Pons (tissue), 1 donor: Measurements from ENCODE around the gene MRPL28.
"Not testable (repeated sequence)": the region's sequence is repeated elsewhere in the genome, so short reads cannot be mapped to it uniquely, and the experiment has no call there.

ENCODE experiments used
- DNase-seq: peaks from one replicate; pipeline ENCODE4 v3.0.0-alpha.2; 2016; ENCODE audit warnings: low spot score

MRPL28 gene

GRCh38 chr16:370443-370842 lies at the start of gene MRPL28:
MRPL28 (minus strand) TSS chr16:370538; CDS start chr16:370218, 320 bp downstream.
- DNase-seq: peak; percentile 90

- not testable (repeated sequence) for DNase-seq
Measured at GRCh38 chr16:415170-415498, 44.8 kb upstream of the MRPL28 start.

- DNase-seq: no peak
Measured at GRCh38 chr16:414395-415169, 44.2 kb upstream of the MRPL28 start.

GRCh38 chr16:411576-412265 lies 41.4 kb upstream of the MRPL28 start:
- DNase-seq: no peak

- no peak for DNase-seq
Measured at GRCh38 chr16:410516-411178, 40.3 kb upstream of the MRPL28 start.

- DNase-seq: no peak
Measured at GRCh38 chr16:407253-407652, 36.9 kb upstream of the MRPL28 start.

GRCh38 chr16:405548-406506 lies 35.5 kb upstream of the MRPL28 start:
- no peak for DNase-seq

GRCh38 chr16:404971-405486 lies 34.7 kb upstream of the MRPL28 start:
- DNase-seq: no peak

- peak; percentile 82 for DNase-seq
Measured at GRCh38 chr16:401468-402348, 31.4 kb upstream of the MRPL28 start, which contains the start of gene DECR2. DECR2 (plus strand) TSS chr16:401885; CDS start chr16:401964, 79 bp downstream.

GRCh38 chr16:400061-400591 lies 29.8 kb upstream of the MRPL28 start:
- no peak for DNase-seq

GRCh38 chr16:399340-400019 lies 29.1 kb upstream of the MRPL28 start:
- DNase-seq: no peak

GRCh38 chr16:398561-399339 lies 28.4 kb upstream of the MRPL28 start:
- no peak for DNase-seq

- no peak for DNase-seq
Measured at GRCh38 chr16:397736-398332, 27.5 kb upstream of the MRPL28 start.

GRCh38 chr16:397135-397661 lies 26.9 kb upstream of the MRPL28 start, which contains the start of gene NME4:
NME4 (plus strand) TSS chr16:397199; CDS start chr16:397223, 24 bp downstream.
- DNase-seq: no peak

- DNase-seq: peak; percentile 51
Measured at GRCh38 chr16:396605-397004, 26.3 kb upstream of the MRPL28 start.

GRCh38 chr16:396199-396598 lies 25.9 kb upstream of the MRPL28 start:
- peak; percentile 91 for DNase-seq

GRCh38 chr16:392450-393030 lies 22.2 kb upstream of the MRPL28 start:
- no peak for DNase-seq

- DNase-seq: no peak
Measured at GRCh38 chr16:391885-392335, 21.6 kb upstream of the MRPL28 start.
